Fibroblast of lung (primary cell): ENCODE data around the gene ZBTB8A. TPM values are rescaled to one million over a fixed set of nuclear protein-coding genes. Genes with fewer than 3 reads are reported as not detected.

ENCODE experiments used
- DNase-seq, 2 donors: peaks; one replicate each; pipeline versions ENCODE4 v3.0.0 to v3.0.0-alpha.2; 2010; ENCODE audit warnings: low read depth in 2 of 2
- H2AFZ ChIP-seq: 2 replicates; pipeline ENCODE4 v1.5.1; 2012; ENCODE audit warnings: low read length, control low read depth, inconsistent platforms
- H3K27ac ChIP-seq: 2 replicates; pipeline ENCODE4 v1.5.1; 2011; ENCODE audit warnings: low read length, control low read depth; ENCODE audit not compliant: insufficient read depth
- H3K27me3 ChIP-seq: 2 replicates; pipeline ENCODE4 v1.5.1; 2011; ENCODE audit warnings: mild to moderate bottlenecking, low read length; ENCODE audit not compliant: control insufficient read depth, insufficient read depth
- H3K36me3 ChIP-seq: 2 replicates; pipeline ENCODE4 v1.5.1; 2011; ENCODE audit warnings: low read length; ENCODE audit not compliant: control insufficient read depth, insufficient read depth
- H3K4me1 ChIP-seq: 2 replicates; pipeline ENCODE4 v1.5.1; 2011; ENCODE audit warnings: low read length; ENCODE audit not compliant: control insufficient read depth, insufficient read depth; ENCODE audit errors: extremely low read depth
- H3K4me2 ChIP-seq: 2 replicates; pipeline ENCODE4 v1.5.1; 2011; ENCODE audit warnings: low read length, control low read depth; ENCODE audit not compliant: insufficient read depth; ENCODE audit errors: extremely low read depth
- H3K4me3 ChIP-seq, 4 experiments: fragments of 200-600 bp in 1 of 4; sonication (generic) in 1 of 4; replicated peaks in 1 of 4; 2 replicates each; pipeline ENCODE4 v1.5.1; 2011 to 2016; ENCODE audit warnings: low read length in 4 of 4, low read depth in 3 of 4, mild to moderate bottlenecking in 3 of 4, control low read depth in 2 of 4, inconsistent platforms in 1 of 4, mixed read lengths in 1 of 4; ENCODE audit not compliant: insufficient read depth in 1 of 4; ENCODE audit errors: control extremely low read depth in 1 of 4
- H3K79me2 ChIP-seq: 2 replicates; pipeline ENCODE4 v1.5.1; 2012; ENCODE audit warnings: mild to moderate bottlenecking, low read length, inconsistent platforms; ENCODE audit not compliant: control insufficient read depth, insufficient read depth
- H3K9ac ChIP-seq: 2 replicates; pipeline ENCODE4 v1.5.1; 2011; ENCODE audit warnings: mild to moderate bottlenecking, low read length, control low read depth; ENCODE audit not compliant: insufficient read depth
- H3K9me3 ChIP-seq: 2 replicates; pipeline ENCODE4 v1.5.1; 2012; ENCODE audit warnings: low read depth, low read length; ENCODE audit not compliant: control insufficient read depth, insufficient read depth
- H4K20me1 ChIP-seq: 2 replicates; pipeline ENCODE4 v1.5.1; 2011; ENCODE audit warnings: low read length; ENCODE audit not compliant: control insufficient read depth, insufficient read depth; ENCODE audit errors: extremely low read depth
- CTCF ChIP-seq, 2 donors: IDR thresholded peaks in 1 of 2; conservative IDR thresholded peaks in 1 of 2; 1 replicate in 1 of 2; 2 replicates in 1 of 2; pipeline ENCODE4 v1.5.1; 2011 to 2012; ENCODE audit warnings: low read length in 2 of 2, control low read depth in 1 of 2, inconsistent platforms in 1 of 2, low read depth in 1 of 2, mild to moderate bottlenecking in 1 of 2
- EZH2 ChIP-seq: IDR thresholded peaks from 2 replicates; pipeline ENCODE4 v1.5.1; 2012; ENCODE audit warnings: low read length, control low read depth, mild to moderate bottlenecking; ENCODE audit errors: missing control alignments
- polyA plus RNA-seq, 2 donors: library from polyadenylated mRNA; depleted of rRNA in 1 of 2; stranded (reverse) in 1 of 2; unstranded in 1 of 2; fragments of >200 nt; gene quantifications; 2 replicates each; pipeline ENCODE4 v1.2.1, GENCODE V29; 2011 to 2012; ENCODE audit warnings: missing spikeins in 1 of 2
- total RNA-seq: library from RNA; depleted of rRNA; stranded (reverse); fragments of >200 nt; gene quantifications from 2 replicates; pipeline ENCODE4 v1.2.1, GENCODE V29; 2014

ZBTB8A gene
- total and polyA plus RNA-seq, 2 donors (not counting 1 experiment from before 2014, with no cell fraction given) = 5.9 to 6.9 TPM

GRCh38 chr1:32632829-32633228 lies 93.6 kb downstream of the ZBTB8A start:
- no peaks in the 10 kb centered on the region for H3K27me3 ChIP-seq
- H3K9ac ChIP-seq = no peak overlapping the region
- TF ChIP-seq CTCF (conservative IDR thresholded peaks at IDR 0.05 in 1 of 2, IDR thresholded peaks at IDR 0.05 in 1 of 2; ENCODE audit: low read depth in 1 of 2, low read length in 2 of 2) = no peak
- TF ChIP-seq EZH2 = no peak
- no peaks in the 10 kb centered on the region for H4K20me1 ChIP-seq
- no peaks in the 10 kb centered on the region for H3K36me3 ChIP-seq
- no peak overlapping the region for H3K4me2 ChIP-seq
- H3K9me3 ChIP-seq = no peaks in the 10 kb centered on the region
- no peak overlapping the region for H2AFZ ChIP-seq
- peaks cover 4% of the 10 kb centered on the region for H3K79me2 ChIP-seq
- H3K4me3 ChIP-seq = no peak overlapping the region
- H3K27ac ChIP-seq = no peak overlapping the region
- no peaks in the 10 kb centered on the region for H3K4me1 ChIP-seq
- no peak for DNase-seq

GRCh38 chr1:32635508-32636277 lies 96.5 kb downstream of the ZBTB8A start:
- no peak overlapping the region for H3K4me3 ChIP-seq
- TF ChIP-seq EZH2 (no peak), CTCF (conservative IDR thresholded peaks at IDR 0.05 in 1 of 2, IDR thresholded peaks at IDR 0.05 in 1 of 2; ENCODE audit: low read depth in 1 of 2, low read length in 2 of 2) (no peak)
- H2AFZ ChIP-seq = no peak overlapping the region
- no peak overlapping the region for H3K9ac ChIP-seq
- peaks cover 7% of the 10 kb centered on the region for H3K79me2 ChIP-seq
- H4K20me1 ChIP-seq = no peaks in the 10 kb centered on the region
- no peak for DNase-seq
- no peaks in the 10 kb centered on the region for H3K4me1 ChIP-seq
- H3K27ac ChIP-seq = no peak overlapping the region
- H3K36me3 ChIP-seq = no peaks in the 10 kb centered on the region
- no peak overlapping the region for H3K4me2 ChIP-seq
- H3K27me3 ChIP-seq = no peaks in the 10 kb centered on the region
- H3K9me3 ChIP-seq = no peaks in the 10 kb centered on the region

GRCh38 chr1:32636914-32637645 lies 97.9 kb downstream of the ZBTB8A start:
- DNase-seq = peak in 1 of 2 donors; percentile 41
- Histone ChIP-seq H3K79me2 (peaks cover 7% of the 10 kb centered on the region), H3K4me1 (no peaks in the 10 kb centered on the region), H3K36me3 (no peaks in the 10 kb centered on the region), H4K20me1 (no peaks in the 10 kb centered on the region), H3K4me2 (no peak overlapping the region), H3K27ac (no peak overlapping the region), H3K9me3 (no peaks in the 10 kb centered on the region), H2AFZ (no peak overlapping the region), H3K9ac (no peak overlapping the region), H3K27me3 (no peaks in the 10 kb centered on the region), H3K4me3 (no peak overlapping the region)
- TF ChIP-seq CTCF (conservative IDR thresholded peaks at IDR 0.05 in 1 of 2, IDR thresholded peaks at IDR 0.05 in 1 of 2; ENCODE audit: low read depth in 1 of 2, low read length in 2 of 2) (no peak), EZH2 (no peak)
